ENCODE results near the gene CLEC4A.
"Not testable (repeated sequence)": the region's sequence is repeated elsewhere in the genome, so short reads cannot be mapped to it uniquely, and the experiment has no call there.

CLEC4A gene

GRCh38 chr12:8156845-8157244 is 33.4 kb downstream of the CLEC4A start, which contains the start of gene ZNF705A:
ZNF705A (plus strand) TSS chr12:8157015; CDS start chr12:8172626, 15,611 bp downstream.
- H3K4me3 ChIP-seq (ENCODE audit: low read length), result no peak within 1 kb of the TSS
- TF ChIP-seq ZNF274 (IDR thresholded peaks at IDR 0.05; ENCODE audit: low read depth, low read length), result no peak

GRCh38 chr12:8157484-8158198 is 34.2 kb downstream of the CLEC4A start:
- H3K4me3 ChIP-seq (ENCODE audit: low read length), result no peak overlapping the region
- TF ChIP-seq ZNF274 (IDR thresholded peaks at IDR 0.05; ENCODE audit: low read depth, low read length), result no peak

GRCh38 chr12:8172911-8173310 is 49.5 kb downstream of the CLEC4A start:
- not testable (repeated sequence) for H3K4me3 ChIP-seq (ENCODE audit: low read length)

GRCh38 chr12:8179989-8180585 is 56.7 kb downstream of the CLEC4A start:
- H3K4me3 ChIP-seq (ENCODE audit: low read length), result peak overlapping the region; percentile 57; the same call in 1 of the 2 replicates

- not testable (repeated sequence) for H3K4me3 ChIP-seq (ENCODE audit: low read length)
Observed at GRCh38 chr12:8181271-8181670, 57.9 kb downstream of the CLEC4A start.

- H3K4me3 ChIP-seq (ENCODE audit: low read length), result not testable (repeated sequence)
Observed at GRCh38 chr12:8182923-8183322, 59.5 kb downstream of the CLEC4A start.

- not testable (repeated sequence) for H3K4me3 ChIP-seq (ENCODE audit: low read length)
Observed at GRCh38 chr12:8183346-8183745, 59.9 kb downstream of the CLEC4A start.

GRCh38 chr12:8184206-8184605 is 60.8 kb downstream of the CLEC4A start:
- H3K4me3 ChIP-seq (ENCODE audit: low read length), result not testable (repeated sequence)

- not testable (repeated sequence) for H3K4me3 ChIP-seq (ENCODE audit: low read length)
Observed at GRCh38 chr12:8188088-8188487, 64.7 kb downstream of the CLEC4A start.
